Progenitor cell of endocrine pancreas (in vitro differentiated cells): ENCODE measurements around the gene STX19. TPM values are rescaled to one million over a fixed set of nuclear protein-coding genes. Genes with fewer than 3 reads are reported as not detected.
"Not testable (repeated sequence)": the region's sequence is repeated elsewhere in the genome, so short reads cannot be mapped to it uniquely, and the experiment has no call there.

Experiments used
- DNase-seq: peaks from one replicate; pipeline ENCODE4 v3.0.0; 2021; ENCODE audit warnings: low spot score; ENCODE audit not compliant: unreplicated experiment
- H3K27ac Mint-ChIP-seq: 2 replicates; pipeline ENCODE4 v1.8.0; 2021; ENCODE audit warnings: mild to moderate bottlenecking, moderate library complexity, mixed read lengths
- H3K27me3 Mint-ChIP-seq: 2 replicates; pipeline ENCODE4 v1.8.0; 2021; ENCODE audit warnings: mixed read lengths
- H3K36me3 Mint-ChIP-seq: 2 replicates; pipeline ENCODE4 v1.8.0; 2022; ENCODE audit warnings: mixed read lengths; ENCODE audit not compliant: insufficient read depth
- H3K4me1 Mint-ChIP-seq: 2 replicates; pipeline ENCODE4 v1.8.0; 2021; ENCODE audit warnings: low read depth, mixed read lengths
- H3K4me3 Mint-ChIP-seq: 2 replicates; pipeline ENCODE4 v1.8.0; 2021; ENCODE audit warnings: low read depth, mild to moderate bottlenecking, moderate library complexity, mixed read lengths
- H3K9me3 Mint-ChIP-seq: 2 replicates; pipeline ENCODE4 v1.8.0; 2021; ENCODE audit warnings: low read depth, mixed read lengths
- CTCF ChIP-seq: fragments of 200-600 bp; sonication (generic); IDR thresholded peaks from one replicate; pipeline ENCODE4 v1.5.0; 2021; ENCODE audit warnings: antibody characterized with exemption, mild to moderate bottlenecking; ENCODE audit not compliant: unreplicated experiment
- total RNA-seq: library from RNA; stranded (reverse); gene quantifications from 2 replicates; pipeline ENCODE4 v1.2.1, GENCODE V29; 2021

Gene STX19
- total RNA-seq, 1 donor from 2014 or later = not detected

- Mint-ChIP-seq H3K36me3 (peaks cover 3% of the 10 kb centered on the region), H3K9me3 (peaks cover 3% of the 10 kb centered on the region)
Measured at GRCh38 chr3:93969997-93970396, 58.4 kb downstream of the STX19 start.

GRCh38 chr3:93969443-93969842 is 59.0 kb downstream of the STX19 start:
- no peak for DNase-seq
- peaks cover 6% of the 10 kb centered on the region for H3K4me1 Mint-ChIP-seq
- H3K27ac Mint-ChIP-seq = no peak overlapping the region
- peaks cover 5% of the 10 kb centered on the region for H3K36me3 Mint-ChIP-seq
- H3K9me3 Mint-ChIP-seq = peaks cover 7% of the 10 kb centered on the region
- no peak overlapping the region for H3K4me3 Mint-ChIP-seq
- no peaks in the 10 kb centered on the region for H3K27me3 Mint-ChIP-seq
- TF ChIP-seq CTCF = no peak

More at GRCh38 chr3:93969997-93970396, 58.4 kb downstream of the STX19 start:
- no peaks in the 10 kb centered on the region for H3K27me3 Mint-ChIP-seq
- no peak overlapping the region for H3K4me3 Mint-ChIP-seq
- no peak for TF ChIP-seq CTCF
- no peak overlapping the region for H3K27ac Mint-ChIP-seq
- no peak for DNase-seq
- H3K4me1 Mint-ChIP-seq = peaks cover 6% of the 10 kb centered on the region

GRCh38 chr3:93965106-93965505 is 63.3 kb downstream of the STX19 start:
- not testable (repeated sequence) for H3K27ac Mint-ChIP-seq, H3K4me1 Mint-ChIP-seq, H3K4me3 Mint-ChIP-seq, DNase-seq, H3K36me3 Mint-ChIP-seq, H3K27me3 Mint-ChIP-seq
- H3K9me3 Mint-ChIP-seq = peaks cover 15% of the 10 kb centered on the region

Other genes with a start within 250 kb of the STX19 start
- 9.4 and 12.4 TPM in 2 replicates for gene PROS1, start 54.7 kb downstream of the STX19 start, total RNA-seq
- 15.1 and 15.2 TPM in 2 replicates for gene ARL13B, start 48.4 kb downstream of the STX19 start, total RNA-seq
- 4.2 and 4.4 TPM in 2 replicates for gene DHFR2, start 34.3 kb upstream of the STX19 start, total RNA-seq
- gene NSUN3, start 34.5 kb upstream of the STX19 start, total RNA-seq = 15.3 and 16.7 TPM in 2 replicates